ENCODE results near the gene UBE3B.

DNA sequence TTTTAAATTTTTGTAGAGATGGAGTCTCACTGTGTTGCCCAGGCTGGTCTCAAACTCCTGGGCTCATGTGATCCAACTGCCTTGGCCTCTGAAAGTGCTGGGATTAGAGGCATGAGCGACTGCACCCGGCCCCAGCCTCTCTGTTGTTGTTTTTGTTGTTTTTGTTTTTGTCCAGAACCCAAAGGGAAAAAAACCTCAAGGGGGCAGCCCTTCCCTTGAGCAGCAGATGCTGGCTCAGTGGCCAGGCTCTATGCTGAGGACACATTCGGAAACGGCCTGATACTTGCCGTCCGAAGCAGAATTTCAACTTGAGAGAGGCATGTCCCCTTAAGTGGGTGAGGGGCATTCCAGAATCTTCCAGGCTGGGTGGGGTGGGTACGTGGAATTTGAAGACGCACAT is 102.8 kb downstream of the UBE3B start:
- TF ChIP-seq, protein P1, sequence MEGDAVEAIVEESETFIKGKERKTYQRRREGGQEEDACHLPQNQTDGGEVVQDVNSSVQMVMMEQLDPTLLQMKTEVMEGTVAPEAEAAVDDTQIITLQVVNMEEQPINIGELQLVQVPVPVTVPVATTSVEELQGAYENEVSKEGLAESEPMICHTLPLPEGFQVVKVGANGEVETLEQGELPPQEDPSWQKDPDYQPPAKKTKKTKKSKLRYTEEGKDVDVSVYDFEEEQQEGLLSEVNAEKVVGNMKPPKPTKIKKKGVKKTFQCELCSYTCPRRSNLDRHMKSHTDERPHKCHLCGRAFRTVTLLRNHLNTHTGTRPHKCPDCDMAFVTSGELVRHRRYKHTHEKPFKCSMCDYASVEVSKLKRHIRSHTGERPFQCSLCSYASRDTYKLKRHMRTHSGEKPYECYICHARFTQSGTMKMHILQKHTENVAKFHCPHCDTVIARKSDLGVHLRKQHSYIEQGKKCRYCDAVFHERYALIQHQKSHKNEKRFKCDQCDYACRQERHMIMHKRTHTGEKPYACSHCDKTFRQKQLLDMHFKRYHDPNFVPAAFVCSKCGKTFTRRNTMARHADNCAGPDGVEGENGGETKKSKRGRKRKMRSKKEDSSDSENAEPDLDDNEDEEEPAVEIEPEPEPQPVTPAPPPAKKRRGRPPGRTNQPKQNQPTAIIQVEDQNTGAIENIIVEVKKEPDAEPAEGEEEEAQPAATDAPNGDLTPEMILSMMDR (IDR thresholded peaks at IDR 0.05) = no peak
- TF ChIP-seq POLR2A (IDR thresholded peaks at IDR 0.05) = no peak

Data from lower leg skin (tissue), 3 donors.